NCI-H446 treated with DMSO at 0.1 percent for 48 hours (cell line): ENCODE results near the gene VSIR.

ENCODE experiments used
- DNase-seq: peaks from one replicate; lab custom pipeline; 2025; lab: John Stamatoyannopoulos, UW

The VSIR gene

DNA sequence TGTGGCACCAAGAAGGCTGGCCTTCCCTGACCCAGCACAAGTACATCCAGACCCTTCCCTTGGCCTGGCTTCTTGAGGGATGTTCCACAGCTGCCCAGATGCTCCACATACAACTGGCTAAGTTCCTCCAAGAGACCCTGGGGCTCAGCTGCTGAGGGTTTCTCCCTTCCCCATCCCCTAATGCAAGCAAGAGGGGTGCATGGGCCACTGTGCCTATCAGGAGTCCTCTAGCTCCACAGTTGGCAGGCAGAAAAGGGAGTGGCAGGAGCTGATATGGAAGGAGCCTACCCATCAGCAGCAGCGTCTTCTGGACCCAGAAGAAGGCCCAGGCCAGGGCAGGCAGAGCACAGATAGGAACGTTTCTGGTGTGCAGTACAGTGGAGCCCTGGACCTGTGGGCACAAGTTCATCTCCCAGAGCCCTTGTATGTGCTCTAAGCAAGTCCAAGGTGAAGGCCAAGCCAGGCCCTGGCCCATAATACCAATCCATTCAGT is 26.2 kb downstream of the VSIR start:
- no peak for DNase-seq

- no peak for DNase-seq
These were observed 26.8 kb downstream of the VSIR start for GRCh38 chr10:71746344-71747037.

DNA sequence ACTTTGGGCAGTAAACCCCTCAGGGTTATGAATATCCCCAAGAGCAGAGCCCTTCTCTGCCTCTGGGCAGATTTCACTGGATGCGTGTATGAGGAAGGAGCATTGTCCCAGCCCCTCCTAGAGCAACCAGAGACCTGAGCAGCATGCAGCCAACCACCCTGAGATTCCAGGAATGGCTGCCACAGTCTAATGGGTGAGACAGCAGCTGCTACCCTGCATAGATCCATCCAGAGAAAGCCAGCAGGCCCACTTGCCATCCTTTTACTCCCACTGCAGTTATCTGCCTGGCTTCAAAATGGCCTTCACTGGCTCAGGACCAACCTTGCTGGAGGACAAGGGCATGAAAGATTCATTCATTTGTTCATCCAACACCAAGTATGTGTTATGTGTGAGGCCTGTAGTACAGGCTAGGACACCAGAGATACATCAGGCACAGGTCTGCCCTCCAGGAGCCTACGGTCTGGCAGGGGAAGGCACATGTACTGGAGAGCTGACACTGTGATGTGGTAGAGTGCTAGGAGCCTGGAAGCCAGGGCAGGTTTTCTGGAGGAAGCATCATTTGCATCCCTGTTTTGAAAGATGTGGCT is 27.6 kb downstream of the VSIR start:
- DNase-seq, result no peak

- no peak for DNase-seq
These were observed 28.2 kb downstream of the VSIR start for GRCh38 chr10:71744897-71745663.

GRCh38 chr10:71743866-71744265 is 29.5 kb downstream of the VSIR start:
- no peak for DNase-seq

- no peak for DNase-seq
These were observed 30.1 kb downstream of the VSIR start for GRCh38 chr10:71743089-71743838.

DNA sequence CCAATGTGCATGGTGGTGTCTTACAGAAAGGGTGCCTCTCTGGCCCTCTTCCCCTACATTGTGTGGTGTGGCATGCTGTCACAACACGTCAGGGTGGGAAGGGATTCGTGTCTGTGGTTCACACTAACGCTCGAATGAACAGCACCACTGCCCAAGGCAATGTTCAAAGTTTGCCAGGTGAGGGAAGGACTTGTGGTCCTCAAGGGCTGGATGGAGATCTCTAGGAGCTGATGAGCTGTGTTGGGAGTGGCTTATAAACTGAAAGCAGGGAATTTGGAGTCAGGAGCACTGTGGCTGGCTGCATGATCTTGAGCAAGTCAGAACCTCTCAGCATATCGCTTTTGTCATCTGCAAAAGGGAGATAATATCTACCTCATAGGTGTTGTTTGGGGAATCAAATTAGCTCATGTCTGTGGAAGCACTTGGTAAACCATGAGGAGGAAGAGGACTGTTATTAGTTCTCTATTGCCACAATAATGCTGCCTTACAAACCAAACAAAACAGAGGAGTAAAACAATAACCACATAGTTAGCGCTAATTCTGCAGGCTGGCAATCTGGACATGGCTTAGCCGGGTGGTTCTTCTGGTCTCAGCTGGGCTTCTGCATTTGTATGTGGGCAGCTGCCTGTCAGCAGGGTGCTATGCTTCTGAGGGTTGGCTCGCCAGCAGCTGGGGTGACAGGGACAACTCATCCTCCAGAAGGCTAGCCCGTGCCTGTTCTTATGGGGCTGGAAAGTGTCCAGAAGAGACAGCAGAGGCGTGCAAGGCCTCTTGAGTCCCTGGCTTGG is 30.8 kb downstream of the VSIR start:
- no peak for DNase-seq

GRCh38 chr10:71741671-71742070 is 31.6 kb downstream of the VSIR start:
- DNase-seq, result no peak

- no peak for DNase-seq
These were observed 32.3 kb downstream of the VSIR start for GRCh38 chr10:71741029-71741428.

GRCh38 chr10:71740069-71740653 is 33.2 kb downstream of the VSIR start:
- no peak for DNase-seq

DNA sequence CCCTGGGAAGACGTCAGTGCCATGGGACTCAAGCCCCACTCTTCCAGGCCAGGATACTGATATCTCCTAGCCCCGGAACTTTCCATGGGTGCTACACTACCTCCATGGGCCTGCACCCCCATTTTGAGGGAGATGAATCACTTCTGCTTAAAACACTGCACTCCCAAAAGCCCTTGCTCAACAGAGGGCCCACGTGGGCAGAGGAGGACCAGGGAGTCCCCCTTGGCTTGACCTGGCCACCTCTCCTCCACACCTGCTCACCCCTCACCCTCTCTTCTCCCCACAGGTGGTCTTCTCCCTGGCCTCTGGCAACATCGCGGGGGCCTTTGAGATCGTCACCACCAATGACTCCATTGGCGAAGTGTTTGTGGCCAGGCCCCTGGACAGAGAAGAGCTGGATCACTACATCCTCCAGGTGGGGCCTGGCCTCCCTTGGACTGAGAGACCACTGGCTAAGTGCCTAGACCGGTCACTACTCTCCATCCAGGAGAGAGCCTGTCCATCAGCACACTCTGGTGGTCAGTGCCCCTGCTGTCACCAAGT is 33.9 kb downstream of the VSIR start:
- no peak for DNase-seq

- no peak for DNase-seq
These were observed 35.5 kb downstream of the VSIR start for GRCh38 chr10:71737834-71738197.

- peak; percentile 57 for DNase-seq
These were observed 36.1 kb downstream of the VSIR start for GRCh38 chr10:71737001-71737833.

DNA sequence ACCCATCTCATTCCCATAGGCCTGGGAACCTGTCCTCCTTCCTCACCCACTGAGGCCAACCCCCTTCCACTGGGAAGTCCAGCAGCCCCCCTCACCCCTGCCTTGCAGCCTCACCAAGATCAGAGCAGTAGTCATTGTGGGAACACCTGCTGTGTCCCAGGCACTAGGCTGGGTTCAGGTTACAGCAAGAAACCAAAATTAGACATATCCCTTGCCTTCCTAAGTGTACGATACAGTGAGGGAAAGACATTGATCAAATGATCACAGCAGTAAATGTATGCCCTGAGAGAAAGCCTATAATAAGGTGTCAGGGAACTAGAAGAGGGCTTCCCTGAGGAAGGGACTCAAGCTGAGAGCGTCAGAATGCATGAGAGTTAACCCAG is 36.8 kb downstream of the VSIR start:
- DNase-seq, result no peak

GRCh38 chr10:71735709-71736569 is 37.4 kb downstream of the VSIR start:
- DNase-seq, result no peak

- DNase-seq, result no peak
These were observed 38.5 kb downstream of the VSIR start for GRCh38 chr10:71734797-71735196.

GRCh38 chr10:71731791-71732190 is 41.5 kb downstream of the VSIR start:
- DNase-seq, result no peak

DNA sequence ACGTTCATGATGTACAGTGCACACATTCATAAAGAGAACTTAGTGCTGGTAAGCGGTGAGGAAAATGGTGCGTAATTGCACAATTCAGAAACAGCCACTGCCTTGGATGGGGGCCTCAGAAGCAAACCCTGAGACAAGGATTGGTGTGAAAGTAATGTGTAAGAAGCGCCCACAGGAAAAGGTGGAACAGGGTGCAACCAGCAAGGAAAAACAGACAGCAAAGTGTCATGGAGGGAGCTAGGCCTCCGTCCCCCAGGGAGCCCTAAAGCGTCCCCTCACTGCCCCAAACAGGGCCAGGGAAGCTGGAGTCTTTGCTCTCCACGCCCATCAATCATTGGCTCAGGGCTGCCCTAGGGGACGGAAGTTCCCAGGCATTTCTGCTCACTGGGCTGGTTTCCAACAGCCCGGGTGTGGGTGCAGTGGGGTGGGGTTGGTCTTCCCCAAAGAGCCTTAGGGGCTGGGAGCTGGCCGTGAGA is 44.1 kb downstream of the VSIR start:
- no peak for DNase-seq
